Measurements from ENCODE around the gene PEX1. TPM values are rescaled to one million over a fixed set of nuclear protein-coding genes. Genes with fewer than 3 reads are reported as not detected.

PEX1 gene
- polyA plus RNA-seq, 2 of the 4 experiments (the other 2 are of a cell fraction): 8.8 to 23.2 TPM

DNA sequence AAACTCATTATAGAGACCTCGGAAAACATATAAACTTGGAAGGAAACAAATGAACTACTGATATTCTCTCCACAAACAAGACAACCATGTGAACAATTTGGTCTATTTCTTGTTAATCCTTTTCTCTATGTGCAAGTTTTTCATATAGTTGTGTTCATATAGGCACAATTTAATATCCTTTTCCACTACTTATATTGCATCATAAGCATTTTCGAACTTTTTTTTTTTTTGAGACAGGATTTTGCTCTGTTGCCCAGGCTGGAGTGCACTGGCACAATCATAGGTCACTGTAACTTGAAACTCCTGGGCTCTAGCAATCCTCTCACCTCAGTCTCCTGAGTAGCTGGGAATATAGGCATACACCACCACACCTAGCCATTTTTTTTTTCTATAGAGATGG, 5.2 kb downstream of the PEX1 start:
- DNase-seq (ENCODE audit: low read depth in 1 of 2, low spot score in 1 of 2) (no peak), ATAC-seq (no peak), FAIRE-seq (no peak)
- TF ChIP-seq NPAS2 (CRISPR knock-in tag; IDR thresholded peaks at IDR 0.05; ENCODE audit: borderline replicate concordance): no peak
- TF ChIP-seq HEYL (CRISPR knock-in tag; IDR thresholded peaks at IDR 0.05): no peak
- TF ChIP-seq HDAC2 (IDR thresholded peaks at IDR 0.05): no peak
- TF ChIP-seq, protein P1, sequence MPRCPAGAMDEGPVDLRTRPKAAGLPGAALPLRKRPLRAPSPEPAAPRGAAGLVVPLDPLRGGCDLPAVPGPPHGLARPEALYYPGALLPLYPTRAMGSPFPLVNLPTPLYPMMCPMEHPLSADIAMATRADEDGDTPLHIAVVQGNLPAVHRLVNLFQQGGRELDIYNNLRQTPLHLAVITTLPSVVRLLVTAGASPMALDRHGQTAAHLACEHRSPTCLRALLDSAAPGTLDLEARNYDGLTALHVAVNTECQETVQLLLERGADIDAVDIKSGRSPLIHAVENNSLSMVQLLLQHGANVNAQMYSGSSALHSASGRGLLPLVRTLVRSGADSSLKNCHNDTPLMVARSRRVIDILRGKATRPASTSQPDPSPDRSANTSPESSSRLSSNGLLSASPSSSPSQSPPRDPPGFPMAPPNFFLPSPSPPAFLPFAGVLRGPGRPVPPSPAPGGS (IDR thresholded peaks at IDR 0.05): no peak
- TF ChIP-seq TP53 (CRISPR knock-in tag; IDR thresholded peaks at IDR 0.05): no peak
- no peak for TF ChIP-seq HES2 (IDR thresholded peaks at IDR 0.05)
- TF ChIP-seq CBX8 (IDR thresholded peaks at IDR 0.05): no peak
- no peak for TF ChIP-seq ZC3H11A (IDR thresholded peaks at IDR 0.05)
- TF ChIP-seq HMGXB4 (CRISPR knock-in tag; IDR thresholded peaks at IDR 0.05; ENCODE audit: borderline replicate concordance): no peak
- POLR2A ChIA-PET: no interaction called here
- WGBS (ENCODE audit: missing lambda C conversion rate): 72% methylated on average over 2 of the region's 2 CpGs
- Histone ChIP-seq H3K4me2 (no peak overlapping the region), H3K4me3 (no peak overlapping the region), H3K27ac (no peak overlapping the region), H3K4me1 (peaks cover 9% of the 10 kb centered on the region; the same call in 1 of the 3 replicates), H3K9me3 (no peaks in the 10 kb centered on the region)
- CTCF ChIA-PET: no interaction called here

DNA sequence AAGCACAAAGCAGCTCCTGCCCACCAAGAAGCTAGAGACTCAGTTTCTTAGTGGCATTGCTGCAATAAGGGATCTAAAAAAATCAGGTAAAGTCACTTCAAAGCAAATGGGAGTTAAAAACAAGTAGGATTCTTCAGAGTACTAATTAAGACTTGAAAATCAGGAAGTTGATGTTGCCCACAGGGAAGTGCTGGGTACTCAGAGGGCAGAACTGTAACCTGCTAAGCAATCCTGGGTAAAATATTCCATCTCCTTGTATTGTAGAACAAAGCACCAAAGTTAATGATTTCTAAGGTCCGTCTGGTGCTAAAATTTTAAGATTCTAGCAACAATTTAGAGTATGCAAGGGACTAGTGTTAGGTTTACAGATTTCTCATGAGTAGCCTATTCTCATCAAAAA, 8.3 kb downstream of the PEX1 start:
- POLR2A ChIA-PET: no interaction called here
- DNase-seq (ENCODE audit: low read depth in 1 of 2, low spot score in 1 of 2): no peak
- FAIRE-seq: no peak

More for the DNA sequence above, 8.3 kb downstream of the PEX1 start:
- ATAC-seq: no peak
- Histone ChIP-seq H3K27ac (no peak overlapping the region), H3K4me3 (no peak overlapping the region), H3K4me2 (no peak overlapping the region), H3K4me1 (no peaks in the 10 kb centered on the region), H3K9me3 (no peaks in the 10 kb centered on the region)
- 69% methylated on average over 1 of the region's 1 CpG for WGBS (ENCODE audit: missing lambda C conversion rate)
- CTCF ChIA-PET: interaction anchor here (0.9 kb wide), 1 partner anchor 9 kb away, joined by 3 read pairs; the partner anchor contains the start of gene RBM48
- TF ChIP-seq HES2 (IDR thresholded peaks at IDR 0.05): no peak
- no peak for TF ChIP-seq MAFK (IDR thresholded peaks at IDR 0.05; ENCODE audit: partially characterized antibody)
- no peak for TF ChIP-seq FOSB (CRISPR knock-in tag; IDR thresholded peaks at IDR 0.05)
- TF ChIP-seq USF2 (IDR thresholded peaks at IDR 0.05): no peak
- TF ChIP-seq HMGXB4 (CRISPR knock-in tag; IDR thresholded peaks at IDR 0.05; ENCODE audit: borderline replicate concordance): no peak
- no peak for TF ChIP-seq TFCP2L1 (CRISPR knock-in tag; IDR thresholded peaks at IDR 0.05)
- no peak for TF ChIP-seq MAZ (IDR thresholded peaks at IDR 0.05; ENCODE audit: borderline replicate concordance, low read depth, low read length)
- no peak for TF ChIP-seq NPAS2 (CRISPR knock-in tag; IDR thresholded peaks at IDR 0.05; ENCODE audit: borderline replicate concordance)

Measured in A549 (cell line).